Stimulated activated CD8-positive, alpha-beta memory T cell treated with anti-CD3 and anti-CD28 coated beads, Interleukin-15, amount 100 ng/mL, for 24 hours (primary cell): ENCODE data around the gene NEBL.

Source experiments
- DNase-seq: peaks from one replicate; pipeline ENCODE4 v3.0.0-alpha.2; 2020; ENCODE audit warnings: low read depth

Gene NEBL

GRCh38 chr10:20778008-20778757 is 118.9 kb downstream of the NEBL start:
- no peak for DNase-seq

DNA sequence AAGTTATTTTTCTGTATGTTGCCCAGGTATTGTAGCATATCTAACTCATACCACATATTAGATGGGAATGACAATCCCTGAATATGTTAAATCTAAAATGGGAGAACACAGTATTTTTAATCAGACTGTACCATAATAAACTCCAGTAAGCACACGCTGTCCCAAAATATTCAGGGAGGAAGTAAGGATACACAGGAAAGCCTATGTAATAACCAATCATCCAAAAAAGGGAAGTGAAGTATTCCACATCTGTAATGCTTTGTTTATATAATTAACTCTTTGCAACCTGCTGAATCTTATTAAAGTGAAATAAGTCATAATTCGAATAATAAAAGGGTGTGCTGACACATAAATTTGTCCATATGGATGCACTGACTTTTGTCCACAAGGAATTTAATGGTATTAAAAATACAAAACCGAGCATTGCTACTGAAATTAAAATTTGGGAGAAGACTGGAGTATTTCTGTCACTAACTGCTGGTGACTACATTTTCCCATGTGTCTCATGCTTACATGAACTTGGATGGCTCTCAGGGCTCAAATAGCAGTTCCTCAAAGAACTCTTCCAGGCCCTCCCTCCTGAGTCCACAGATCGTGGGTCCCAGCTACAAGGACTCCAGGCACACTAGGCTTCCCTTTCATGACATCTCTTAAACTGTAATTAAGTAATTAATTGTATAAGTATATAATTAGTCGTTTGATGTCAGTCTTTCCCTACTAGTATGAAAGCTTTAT is 120.6 kb downstream of the NEBL start:
- DNase-seq, result no peak

DNA sequence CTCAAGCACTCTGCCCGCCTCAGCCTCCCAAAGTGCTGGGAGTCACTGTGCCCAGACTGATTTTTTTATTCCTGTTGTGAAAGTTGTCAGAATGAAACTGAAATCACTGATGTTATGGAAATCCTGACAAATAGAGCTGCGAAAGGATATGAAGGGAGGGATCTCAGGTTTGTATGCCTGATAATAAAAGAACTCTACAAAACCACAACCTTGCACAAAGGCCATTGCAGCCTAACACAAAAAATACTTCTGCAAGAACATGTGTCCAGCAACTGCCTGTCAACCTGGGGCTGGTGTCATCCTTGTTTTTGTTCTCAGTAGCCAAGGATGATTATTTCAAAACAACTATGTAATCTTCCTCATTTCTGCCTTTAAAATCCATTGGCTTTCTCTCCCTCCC is 126.1 kb downstream of the NEBL start:
- DNase-seq, result no peak

DNA sequence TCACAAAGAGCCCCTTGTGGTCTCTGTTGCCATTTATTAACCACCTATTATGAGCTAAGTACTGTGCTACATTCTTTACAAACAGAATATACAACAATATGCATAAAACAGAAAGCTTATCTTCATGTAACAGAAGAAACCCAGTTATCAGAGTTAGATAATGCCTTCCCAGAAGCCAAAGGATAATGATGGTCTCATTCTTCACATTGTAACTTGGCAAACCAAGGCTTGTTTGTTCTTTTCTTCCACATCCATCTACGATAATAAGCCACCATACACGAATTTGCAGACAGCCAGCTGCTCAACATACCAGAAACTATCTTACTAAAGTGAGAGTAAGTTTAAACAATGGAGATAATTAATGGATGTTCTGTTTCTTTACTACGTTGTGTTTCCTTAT is 127.6 kb downstream of the NEBL start:
- DNase-seq, result no peak

DNA sequence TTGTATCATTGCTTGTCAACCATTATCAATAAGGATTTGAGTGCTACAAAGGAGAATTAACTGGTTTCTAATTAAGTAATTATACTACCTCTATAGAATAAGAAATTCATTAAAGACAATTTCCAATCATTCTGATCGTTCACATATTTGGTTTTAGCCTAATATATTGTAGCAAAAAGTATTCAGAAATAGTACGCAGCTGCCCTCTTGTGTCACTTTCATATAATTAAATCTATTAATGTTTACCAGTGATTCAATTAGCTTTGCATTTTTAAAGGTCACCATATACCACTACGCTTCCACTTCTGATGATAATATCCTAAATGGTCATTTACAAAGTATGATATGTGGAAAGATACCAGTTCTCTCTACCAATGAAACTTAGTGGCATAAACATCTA is 128.3 kb downstream of the NEBL start:
- DNase-seq, result no peak

DNA sequence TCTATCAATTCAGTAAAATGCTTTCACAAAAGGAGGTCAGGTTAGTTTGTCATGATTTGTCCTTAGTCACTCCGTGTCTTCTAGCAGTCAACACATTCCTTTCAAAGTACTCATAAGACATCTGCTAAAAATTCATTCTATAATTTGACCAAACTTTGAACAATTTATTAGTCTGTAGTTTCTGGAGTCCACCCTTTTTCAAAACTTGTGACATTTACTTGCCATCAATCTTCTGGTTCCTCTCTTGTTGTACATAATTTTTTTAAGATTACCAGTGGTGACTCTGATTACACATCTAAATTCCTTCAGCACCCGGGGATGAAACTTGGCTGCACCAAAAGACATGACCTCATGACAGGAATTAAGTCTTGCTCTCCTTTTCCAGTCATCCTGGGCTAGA is 130.1 kb downstream of the NEBL start:
- no peak for DNase-seq

DNA sequence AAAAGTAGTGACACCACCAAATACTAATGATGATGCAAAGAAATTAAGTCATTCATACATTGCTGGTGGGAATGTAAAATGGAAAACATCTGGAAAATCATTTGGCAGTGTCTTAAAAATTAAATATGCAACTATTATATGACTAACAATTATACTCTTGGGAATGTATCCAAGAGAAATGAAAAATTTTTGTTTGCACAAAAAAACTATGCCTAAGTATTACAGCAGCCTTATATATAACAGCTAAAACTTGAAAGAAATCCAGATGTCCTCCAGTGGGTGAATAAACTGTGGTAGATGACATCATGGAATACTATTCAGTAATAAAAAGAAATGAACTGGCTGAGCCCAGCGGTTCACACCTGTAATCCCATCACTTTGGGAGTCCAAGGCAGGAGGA is 132.0 kb downstream of the NEBL start:
- no peak for DNase-seq

DNA sequence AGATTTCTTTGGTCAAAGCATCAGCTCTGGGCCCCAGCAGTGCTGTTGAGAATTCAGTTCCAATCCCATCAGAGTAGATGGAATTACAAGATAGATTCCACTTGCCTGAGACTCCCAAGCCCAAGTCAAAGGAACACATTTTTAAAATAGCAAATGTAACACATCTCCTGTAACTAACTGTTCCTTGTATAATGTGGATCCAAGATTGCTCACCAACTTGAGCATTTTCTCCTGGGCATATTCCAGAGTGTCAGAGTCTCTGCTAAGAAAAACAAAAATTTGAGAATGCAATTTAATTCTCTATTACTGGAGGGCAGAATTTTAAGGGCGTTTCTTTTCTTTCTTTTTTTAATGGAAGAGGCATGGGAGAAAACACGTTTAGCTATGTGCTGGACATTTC is 136.7 kb downstream of the NEBL start:
- DNase-seq, result no peak

DNA sequence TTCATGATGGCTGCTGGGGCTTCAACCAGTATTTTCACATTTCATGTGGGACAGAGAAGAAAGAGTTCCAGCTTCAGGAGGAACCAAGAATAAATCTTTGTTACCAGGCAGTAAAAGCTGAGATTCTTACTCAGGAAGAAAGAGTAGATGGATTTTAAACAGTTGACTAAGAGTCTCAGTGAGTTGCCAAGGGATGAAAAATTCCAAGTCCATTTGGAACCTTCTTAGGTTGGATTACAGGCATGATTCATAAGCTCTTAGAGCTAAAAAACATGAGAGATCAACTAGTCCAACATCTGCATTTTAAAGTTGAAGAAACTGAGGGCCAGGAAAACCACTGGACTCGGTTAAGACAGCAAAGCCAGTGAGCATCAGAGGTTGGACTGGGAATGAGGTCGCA is 148.6 kb downstream of the NEBL start:
- no peak for DNase-seq

DNA sequence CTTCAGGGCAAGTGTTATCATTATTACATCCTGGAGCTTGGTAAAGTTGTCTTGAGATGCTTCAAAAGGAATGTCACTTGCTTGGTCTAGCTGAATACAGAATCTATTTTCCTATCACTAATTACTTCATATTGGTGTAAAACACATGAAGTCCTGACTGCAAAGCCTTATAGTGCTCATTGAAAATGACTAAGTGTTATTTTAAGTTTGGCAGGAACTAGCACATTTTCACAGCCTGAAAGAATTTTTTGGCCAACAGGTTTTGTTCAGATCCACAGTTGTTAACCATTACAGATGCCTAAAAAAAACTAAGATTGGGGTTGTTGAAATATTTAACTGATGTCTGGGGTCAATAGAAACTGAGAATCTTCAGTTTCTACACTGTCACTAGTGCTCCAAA is 149.3 kb downstream of the NEBL start:
- no peak for DNase-seq

DNA sequence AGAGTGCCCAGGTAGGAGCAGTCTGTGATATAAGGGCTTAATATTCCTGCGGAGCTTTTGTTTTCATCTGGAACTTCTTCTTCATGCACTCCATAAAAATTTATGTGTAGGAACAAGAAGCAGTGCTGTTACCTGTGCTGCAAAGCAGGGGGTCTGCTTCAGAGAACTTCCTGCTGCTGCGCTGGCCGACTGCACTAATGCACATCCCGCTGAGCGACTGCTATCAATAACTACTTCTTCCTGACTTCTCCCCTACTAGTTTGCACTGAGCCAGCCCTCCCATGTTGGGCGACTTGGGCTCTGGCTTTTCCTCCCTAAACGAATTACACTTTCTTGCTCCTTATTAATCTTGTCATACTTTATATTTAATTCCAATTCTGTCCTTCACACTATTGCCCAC is 150.3 kb downstream of the NEBL start:
- DNase-seq, result no peak

DNA sequence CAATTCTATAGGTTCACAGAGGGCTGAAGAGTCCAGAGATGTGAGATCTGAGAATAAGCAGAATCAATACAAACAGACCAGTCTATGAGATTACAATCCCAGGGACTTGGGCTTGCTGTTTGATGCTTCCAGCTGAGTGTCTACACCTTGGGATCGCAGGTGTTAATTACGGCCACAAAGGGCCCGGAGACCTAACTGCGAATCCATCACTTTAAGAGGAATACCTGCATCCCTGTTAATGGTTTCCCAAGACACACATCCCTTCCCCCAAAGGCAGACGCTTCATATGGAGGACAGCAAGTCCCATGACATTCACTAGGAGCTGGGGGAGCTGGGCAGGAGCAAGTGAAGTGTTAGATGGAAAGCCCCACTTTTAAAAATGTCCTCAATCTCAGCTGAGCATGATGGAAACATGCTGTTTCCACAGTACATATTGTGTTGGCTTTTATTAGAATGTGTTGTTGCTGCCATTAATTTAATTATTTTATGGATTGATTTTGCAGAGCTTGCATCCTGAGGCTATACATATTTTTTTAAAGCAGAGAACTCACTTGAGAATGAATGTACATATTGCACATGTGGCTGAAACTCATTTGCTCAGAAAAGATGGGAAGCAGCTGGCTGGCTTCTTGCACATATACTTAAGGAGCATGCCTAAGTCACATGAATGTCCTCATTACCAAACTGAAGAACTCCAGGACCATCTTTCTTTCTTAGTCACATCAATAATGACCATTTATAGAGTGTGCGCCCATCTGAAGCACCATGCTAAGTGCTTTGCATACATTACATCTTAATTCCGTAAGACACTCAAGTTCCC is 151.3 kb downstream of the NEBL start:
- no peak for DNase-seq

DNA sequence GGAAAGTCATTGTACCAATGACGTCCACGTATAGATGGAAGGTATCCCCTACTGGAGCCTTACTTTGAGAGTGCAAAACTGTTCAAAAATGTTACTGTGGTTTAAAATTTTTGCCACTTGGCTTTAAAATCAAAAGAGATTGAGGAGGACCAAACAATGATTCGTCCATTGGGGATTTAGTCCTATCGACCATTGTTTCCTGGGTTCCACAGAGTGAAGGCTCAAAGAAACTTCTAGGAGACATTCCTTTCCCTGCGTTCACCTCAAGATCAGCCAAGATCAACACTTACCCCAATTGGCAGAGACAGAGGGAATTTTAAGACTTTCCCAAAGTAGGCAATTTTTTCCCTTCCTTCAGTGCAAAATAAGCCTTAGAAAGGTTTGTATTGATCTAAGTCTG is 152.3 kb downstream of the NEBL start:
- DNase-seq, result no peak

GRCh38 chr10:20743942-20744341 is 153.2 kb downstream of the NEBL start:
- no peak for DNase-seq

DNA sequence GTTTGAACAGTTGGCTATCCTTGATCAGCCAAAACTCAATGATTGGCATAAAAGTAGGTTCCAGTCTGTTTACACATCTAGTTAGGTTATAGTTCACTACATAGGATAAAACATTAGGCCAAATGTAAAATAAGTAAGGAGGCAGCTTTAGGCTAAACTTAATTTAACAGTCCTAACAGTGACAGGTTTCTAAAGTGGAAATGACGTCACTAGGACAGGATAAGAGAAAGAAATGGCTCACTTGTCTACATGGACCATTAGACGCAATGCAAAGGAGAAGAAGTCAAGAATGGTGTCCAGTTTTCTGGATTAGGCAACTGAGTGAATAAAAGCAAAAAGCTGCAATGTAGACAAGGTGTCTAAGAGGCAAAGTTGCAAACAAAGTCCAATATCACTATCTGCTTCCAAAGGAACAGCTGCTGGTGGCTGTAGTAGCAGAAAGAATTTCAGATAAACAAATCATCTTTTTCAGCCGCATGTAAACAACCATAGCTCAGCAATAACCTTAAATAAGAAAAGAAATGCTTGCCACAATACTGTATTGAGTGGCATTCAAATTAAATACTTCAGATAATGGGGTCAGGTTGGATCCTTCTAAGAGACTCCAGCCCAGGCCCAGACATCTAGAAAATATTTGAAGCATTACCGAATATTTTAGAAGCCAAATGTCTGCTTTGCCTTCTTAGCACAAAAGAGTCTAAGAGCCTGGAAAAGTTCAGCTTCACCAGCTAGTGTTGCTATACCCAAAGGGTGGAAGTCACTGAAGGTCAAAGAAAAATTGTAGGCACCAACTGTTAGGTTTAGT is 154.2 kb downstream of the NEBL start:
- no peak for DNase-seq

DNA sequence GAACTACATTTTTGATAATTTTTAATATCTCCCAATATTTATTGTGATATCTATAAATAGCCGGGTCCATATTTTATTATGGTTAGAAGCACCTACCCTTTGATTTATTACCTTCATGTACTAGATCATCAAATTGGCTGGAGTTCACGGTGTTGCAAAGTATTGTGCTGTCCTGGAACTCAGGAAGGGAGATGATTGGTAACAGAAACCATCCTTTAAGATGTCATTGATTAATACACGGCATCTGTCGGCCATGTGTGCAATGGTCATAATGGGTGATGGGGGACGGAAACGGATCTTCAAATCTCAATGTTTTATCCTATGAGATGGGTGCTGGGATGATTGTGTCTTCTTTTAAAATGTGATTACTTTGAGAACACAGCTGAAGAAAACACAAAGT is 157.0 kb downstream of the NEBL start:
- DNase-seq, result no peak

DNA sequence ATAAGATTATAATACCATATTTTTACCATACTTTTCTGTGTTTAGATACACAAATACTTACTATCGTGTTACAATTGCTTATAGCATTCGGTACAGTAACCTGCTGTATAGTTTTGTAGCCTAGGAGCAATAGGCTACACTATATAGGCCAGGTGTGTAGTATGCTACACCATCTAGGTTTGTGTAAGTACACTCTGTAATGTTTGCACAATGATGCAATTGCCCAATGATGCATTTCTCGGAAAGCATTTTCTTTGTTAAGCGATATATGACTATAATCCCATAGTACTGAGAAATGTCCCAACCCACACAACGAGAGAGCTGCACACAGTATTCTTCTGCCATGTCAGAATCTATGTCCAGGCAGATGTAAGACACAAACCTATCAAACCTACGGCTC is 160.0 kb downstream of the NEBL start:
- no peak for DNase-seq
